GM19099 (cell line): ENCODE data around the gene ATP11A.

Experiments
- POLR2A ChIP-seq: IDR thresholded peaks from 3 replicates; pipeline ENCODE4 v1.6.1; 2011; ENCODE audit warnings: low read depth; ENCODE audit not compliant: insufficient read length; ENCODE audit errors: extremely low read depth

The ATP11A gene

GRCh38 chr13:112899281-112900225, 209.7 kb downstream of the ATP11A start:
- no peak for TF ChIP-seq POLR2A

- TF ChIP-seq POLR2A, result no peak
Measured at GRCh38 chr13:112900226-112900600, 210.4 kb downstream of the ATP11A start.

GRCh38 chr13:112900691-112901091, 210.9 kb downstream of the ATP11A start:
- no peak for TF ChIP-seq POLR2A

GRCh38 chr13:112902101-112902651, 212.3 kb downstream of the ATP11A start:
- TF ChIP-seq POLR2A, result no peak

GRCh38 chr13:112902669-112903068, 212.8 kb downstream of the ATP11A start:
- TF ChIP-seq POLR2A, result no peak

GRCh38 chr13:112903071-112903577, 213.3 kb downstream of the ATP11A start:
- TF ChIP-seq POLR2A, result no peak

GRCh38 chr13:112903606-112904195, 213.9 kb downstream of the ATP11A start:
- TF ChIP-seq POLR2A, result no peak

GRCh38 chr13:112904436-112904960, 214.7 kb downstream of the ATP11A start:
- TF ChIP-seq POLR2A, result no peak

GRCh38 chr13:112905086-112905485, 215.2 kb downstream of the ATP11A start:
- TF ChIP-seq POLR2A, result no peak

GRCh38 chr13:112905619-112905989, 215.8 kb downstream of the ATP11A start:
- TF ChIP-seq POLR2A, result no peak

- no peak for TF ChIP-seq POLR2A
Measured at GRCh38 chr13:112905990-112906641, 216.3 kb downstream of the ATP11A start.

- TF ChIP-seq POLR2A, result no peak
Measured at GRCh38 chr13:112907286-112907685, 217.4 kb downstream of the ATP11A start.

GRCh38 chr13:112907871-112908331, 218.1 kb downstream of the ATP11A start:
- TF ChIP-seq POLR2A, result no peak

GRCh38 chr13:112908342-112908741, 218.5 kb downstream of the ATP11A start:
- TF ChIP-seq POLR2A, result no peak

- no peak for TF ChIP-seq POLR2A
Measured at GRCh38 chr13:112910016-112910415, 220.2 kb downstream of the ATP11A start.

- no peak for TF ChIP-seq POLR2A
Measured at GRCh38 chr13:112910616-112911280, 220.9 kb downstream of the ATP11A start.
